Activated CD4-positive, alpha-beta memory T cell treated with anti-CD3 and anti-CD28 coated beads for 36 hours (primary cell): ENCODE measurements around the gene ONECUT1. TPM values are rescaled to one million over a fixed set of nuclear protein-coding genes. Genes with fewer than 3 reads are reported as not detected.

ENCODE experiments used
- CTCF ChIA-PET: fragments of 350-600 bp; sonication (Branson Sonifier 250); formaldehyde crosslinking; loops from one replicate; lab custom pipeline; 2021; ENCODE audit warnings: antibody characterized with exemption, inconsistent platforms; lab: Charles Lee
- POLR2A ChIA-PET: fragments of 350-600 bp; sonication (Branson Sonifier 250); formaldehyde crosslinking; loops from one replicate; lab custom pipeline; 2021; ENCODE audit warnings: antibody characterized with exemption; lab: Charles Lee
- DNase-seq: peaks from one replicate; pipeline ENCODE4 v3.0.0-alpha.2; 2020
- H3K27ac Mint-ChIP-seq: one replicate; pipeline ENCODE4 v1.8.0; 2021; ENCODE audit warnings: mixed read lengths
- H3K27me3 Mint-ChIP-seq: one replicate; pipeline ENCODE4 v1.8.0; 2021; ENCODE audit warnings: mixed read lengths
- H3K36me3 Mint-ChIP-seq: one replicate; pipeline ENCODE4 v1.8.0; 2021; ENCODE audit warnings: mixed read lengths
- H3K4me1 Mint-ChIP-seq: one replicate; pipeline ENCODE4 v1.8.0; 2021; ENCODE audit warnings: low read depth, mixed read lengths
- H3K4me3 Mint-ChIP-seq: one replicate; pipeline ENCODE4 v1.8.0; 2021; ENCODE audit warnings: mild to moderate bottlenecking, mixed read lengths
- H3K9me3 Mint-ChIP-seq: one replicate; pipeline ENCODE4 v1.8.0; 2021; ENCODE audit warnings: mixed read lengths
- intact Hi-C: fragments of 100-400 bp; cut with micrococcal nuclease; formaldehyde crosslinking; loops from one replicate; pipeline ENCODE4 v1.15.1; 2023
- total RNA-seq, 2 experiments: library from RNA; stranded (reverse); gene quantifications; one replicate each; pipeline ENCODE4 v1.2.3, GENCODE V29; 2021

The ONECUT1 gene
- total RNA-seq, 2 experiments from 2014 or later, result not detected

GRCh38 chr15:52762621-52763020 lies 27.5 kb downstream of the ONECUT1 start:
- Mint-ChIP-seq H3K4me3 (no peak overlapping the region), H3K9me3 (no peaks in the 10 kb centered on the region), H3K27me3 (peaks cover 23% of the 10 kb centered on the region), H3K4me1 (peaks cover 6% of the 10 kb centered on the region), H3K27ac (no peak overlapping the region), H3K36me3 (no peaks in the 10 kb centered on the region)
- CTCF ChIA-PET, result interaction anchor here (1.1 kb wide), 1 partner anchor 17 kb away, joined by 3 read pairs; no protein-coding TSS in a partner anchor
- no peak for DNase-seq
- intact Hi-C loops, result no loop called here
- POLR2A ChIA-PET, result no interaction called here

- Mint-ChIP-seq H3K4me3 (no peak overlapping the region), H3K9me3 (no peaks in the 10 kb centered on the region), H3K4me1 (peaks cover 6% of the 10 kb centered on the region), H3K27ac (no peak overlapping the region), H3K27me3 (peaks cover 21% of the 10 kb centered on the region), H3K36me3 (no peaks in the 10 kb centered on the region)
- intact Hi-C loops, result no loop called here
- ChIA-PET POLR2A (no interaction called here), CTCF (no interaction called here)
- DNase-seq, result no peak
These were observed 29.6 kb downstream of the ONECUT1 start for GRCh38 chr15:52760562-52760961.

- intact Hi-C loops, result no loop called here
- ChIA-PET CTCF (no interaction called here), POLR2A (no interaction called here)
- Mint-ChIP-seq H3K9me3 (no peaks in the 10 kb centered on the region), H3K4me1 (peaks cover 6% of the 10 kb centered on the region), H3K36me3 (no peaks in the 10 kb centered on the region), H3K27me3 (peaks cover 20% of the 10 kb centered on the region), H3K27ac (no peak overlapping the region), H3K4me3 (no peak overlapping the region)
- no peak for DNase-seq
These were observed 30.2 kb downstream of the ONECUT1 start for GRCh38 chr15:52759969-52760368.

- no peak for DNase-seq
- Mint-ChIP-seq H3K4me3 (no peak overlapping the region), H3K27ac (no peak overlapping the region), H3K9me3 (no peaks in the 10 kb centered on the region), H3K27me3 (peaks cover 29% of the 10 kb centered on the region), H3K4me1 (peaks cover 6% of the 10 kb centered on the region), H3K36me3 (no peaks in the 10 kb centered on the region)
- POLR2A ChIA-PET, result no interaction called here
- intact Hi-C loops, result no loop called here
- CTCF ChIA-PET, result no interaction called here
These were observed 32.6 kb downstream of the ONECUT1 start for GRCh38 chr15:52757496-52757895.

GRCh38 chr15:52751522-52751921 lies 38.6 kb downstream of the ONECUT1 start:
- no peaks in the 10 kb centered on the region for H3K9me3 Mint-ChIP-seq
- CTCF ChIA-PET, result no interaction called here
- POLR2A ChIA-PET, result no interaction called here
- no peaks in the 10 kb centered on the region for H3K4me1 Mint-ChIP-seq
- no peak for DNase-seq
- H3K27me3 Mint-ChIP-seq, result peaks cover 37% of the 10 kb centered on the region
- no peaks in the 10 kb centered on the region for H3K36me3 Mint-ChIP-seq
- intact Hi-C loops, result no loop called here
- H3K4me3 Mint-ChIP-seq, result no peak overlapping the region
- H3K27ac Mint-ChIP-seq, result no peak overlapping the region

- Mint-ChIP-seq H3K4me1 (no peaks in the 10 kb centered on the region), H3K9me3 (no peaks in the 10 kb centered on the region), H3K27me3 (peaks cover 37% of the 10 kb centered on the region), H3K4me3 (no peak overlapping the region), H3K27ac (no peak overlapping the region), H3K36me3 (no peaks in the 10 kb centered on the region)
- ChIA-PET CTCF (no interaction called here), POLR2A (no interaction called here)
- intact Hi-C loops, result no loop called here
- DNase-seq, result no peak
These were observed 40.9 kb downstream of the ONECUT1 start for GRCh38 chr15:52749258-52749657.

- intact Hi-C loops, result no loop called here
- H3K4me1 Mint-ChIP-seq, result no peaks in the 10 kb centered on the region
- H3K4me3 Mint-ChIP-seq, result no peak overlapping the region
- H3K27me3 Mint-ChIP-seq, result peaks cover 22% of the 10 kb centered on the region
- no peak for DNase-seq
- no peak overlapping the region for H3K27ac Mint-ChIP-seq
- POLR2A ChIA-PET, result no interaction called here
- H3K36me3 Mint-ChIP-seq, result no peaks in the 10 kb centered on the region
- CTCF ChIA-PET, result no interaction called here
- no peaks in the 10 kb centered on the region for H3K9me3 Mint-ChIP-seq
These were observed 43.9 kb downstream of the ONECUT1 start for GRCh38 chr15:52746162-52746757.

GRCh38 chr15:52745326-52746161 lies 44.6 kb downstream of the ONECUT1 start:
- Mint-ChIP-seq H3K4me3 (no peak overlapping the region), H3K4me1 (no peaks in the 10 kb centered on the region), H3K27me3 (peaks cover 15% of the 10 kb centered on the region), H3K9me3 (no peaks in the 10 kb centered on the region), H3K36me3 (no peaks in the 10 kb centered on the region), H3K27ac (no peak overlapping the region)
- intact Hi-C loops, result no loop called here
- DNase-seq, result no peak
- CTCF ChIA-PET, result interaction anchor here (0.7 kb wide), 1 partner anchor 10 kb away, joined by 3 read pairs; no protein-coding TSS in a partner anchor
- POLR2A ChIA-PET, result no interaction called here

- peaks cover 2% of the 10 kb centered on the region for H3K4me1 Mint-ChIP-seq
- intact Hi-C loops, result no loop called here
These were observed 51.8 kb downstream of the ONECUT1 start for GRCh38 chr15:52738311-52738710.

GRCh38 chr15:52737720-52738119 lies 52.4 kb downstream of the ONECUT1 start:
- Mint-ChIP-seq H3K9me3 (no peaks in the 10 kb centered on the region), H3K4me3 (no peak overlapping the region), H3K27me3 (peaks cover 1% of the 10 kb centered on the region), H3K4me1 (peaks cover 2% of the 10 kb centered on the region), H3K27ac (no peak overlapping the region), H3K36me3 (no peaks in the 10 kb centered on the region)
- DNase-seq, result no peak
- intact Hi-C loops, result no loop called here
- CTCF ChIA-PET, result interaction anchor here (0.6 to 1.8 kb wide), 5 partner anchors 71 to 481 kb away, joined by 3 to 14 read pairs (median 3); no protein-coding TSS in a partner anchor
- POLR2A ChIA-PET, result no interaction called here

More at GRCh38 chr15:52738311-52738710, 51.8 kb downstream of the ONECUT1 start:
- Mint-ChIP-seq H3K36me3 (no peaks in the 10 kb centered on the region), H3K9me3 (no peaks in the 10 kb centered on the region), H3K27ac (no peak overlapping the region), H3K4me3 (no peak overlapping the region), H3K27me3 (peaks cover 1% of the 10 kb centered on the region)
- ChIA-PET POLR2A (no interaction called here), CTCF (interaction anchor here (1.2 to 1.8 kb wide), 3 partner anchors 173 to 482 kb away, joined by 3 to 14 read pairs (median 6); no protein-coding TSS in a partner anchor)
- DNase-seq, result no peak

- ChIA-PET CTCF (interaction anchor here (0.5 to 3.3 kb wide), 24 partner anchors 9 to 507 kb away, joined by 3 to 94 read pairs (median 4); no protein-coding TSS in a partner anchor), POLR2A (no interaction called here)
- H3K9me3 Mint-ChIP-seq, result no peaks in the 10 kb centered on the region
- H3K27me3 Mint-ChIP-seq, result peaks cover 1% of the 10 kb centered on the region
- intact Hi-C loops, result loop anchor here (1.0 to 2.0 kb wide), 4 partner anchors 53 to 479 kb away; no protein-coding TSS in a partner anchor
- peaks cover 10% of the 10 kb centered on the region for H3K4me1 Mint-ChIP-seq
- no peaks in the 10 kb centered on the region for H3K36me3 Mint-ChIP-seq
- H3K27ac Mint-ChIP-seq, result no peak overlapping the region
- DNase-seq, result peak; percentile 75
- no peak overlapping the region for H3K4me3 Mint-ChIP-seq
These were observed 54.7 kb downstream of the ONECUT1 start for GRCh38 chr15:52735231-52736089.
